ENCODE results near the gene UBR3.
"Not testable (repeated sequence)": the region's sequence is repeated elsewhere in the genome, so short reads cannot be mapped to it uniquely, and the experiment has no call there.

UBR3 gene

DNA sequence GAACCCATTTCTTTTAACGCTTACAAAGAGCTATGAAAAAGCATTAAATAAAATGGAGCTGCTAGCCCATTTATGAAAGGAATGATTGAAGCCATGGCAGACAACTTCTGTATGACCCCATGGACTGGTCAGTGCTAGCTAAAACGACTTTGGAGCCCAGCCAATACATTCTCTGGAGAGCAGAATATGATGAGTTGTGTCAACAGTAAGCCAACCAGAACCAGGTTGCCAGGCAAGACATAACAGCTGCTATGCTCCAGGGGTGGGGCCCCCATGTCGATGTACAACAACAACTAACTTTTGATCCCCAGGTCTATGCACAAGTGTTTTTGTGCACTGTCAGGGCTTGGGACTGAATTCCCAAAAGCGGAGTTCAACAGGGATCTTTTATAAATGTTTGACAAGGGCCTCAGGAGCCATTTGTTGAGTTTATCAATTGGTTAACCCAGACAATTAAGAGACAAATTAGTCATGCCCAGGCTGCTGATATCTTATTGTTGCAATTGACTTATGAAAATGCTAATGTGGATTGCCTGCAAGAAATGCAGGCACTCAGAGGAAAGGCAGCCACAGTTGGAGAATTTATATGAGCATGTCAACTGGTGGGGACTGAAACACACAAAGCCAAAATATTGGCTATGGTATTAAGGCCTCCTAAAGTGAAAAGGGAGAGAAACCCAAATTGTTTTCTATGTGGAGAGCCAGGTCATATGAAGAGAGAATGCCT lies 286.1 kb downstream of the UBR3 start:
- DNase-seq (ENCODE audit: low spot score), result no peak

DNA sequence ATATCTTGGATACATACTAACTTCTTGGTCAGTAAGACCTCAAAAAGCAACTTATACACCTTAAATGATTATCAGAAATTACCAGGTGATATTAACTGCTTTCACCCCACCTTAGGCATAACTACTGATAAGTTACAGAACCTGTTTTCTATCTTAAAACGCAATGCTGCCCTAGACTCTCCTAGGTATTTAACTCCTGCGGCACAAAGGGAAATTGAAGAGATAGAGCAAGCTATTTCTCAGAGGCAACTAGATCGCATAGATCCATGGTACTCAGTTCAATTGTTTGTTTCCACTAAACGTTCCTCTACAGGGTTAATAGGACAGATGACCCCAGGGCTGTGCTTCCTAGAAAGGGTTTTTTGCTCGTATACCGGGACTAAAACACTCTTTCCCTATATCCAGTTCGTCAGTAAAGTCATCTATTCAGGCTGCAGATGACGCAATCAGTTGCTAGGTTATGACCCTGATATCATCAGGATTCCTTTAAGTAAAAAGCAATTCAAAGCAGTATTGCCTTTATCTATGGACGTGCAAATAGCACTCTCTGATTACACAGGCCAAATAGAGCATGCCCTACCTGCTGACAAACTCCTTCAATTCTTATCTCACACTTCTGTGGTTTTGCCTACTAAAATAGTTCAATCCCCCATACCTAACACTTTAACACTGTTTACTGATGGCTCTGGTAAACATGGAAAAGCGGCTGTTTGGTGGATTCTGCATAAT lies 288.4 kb downstream of the UBR3 start:
- no peak for DNase-seq (ENCODE audit: low spot score)

DNA sequence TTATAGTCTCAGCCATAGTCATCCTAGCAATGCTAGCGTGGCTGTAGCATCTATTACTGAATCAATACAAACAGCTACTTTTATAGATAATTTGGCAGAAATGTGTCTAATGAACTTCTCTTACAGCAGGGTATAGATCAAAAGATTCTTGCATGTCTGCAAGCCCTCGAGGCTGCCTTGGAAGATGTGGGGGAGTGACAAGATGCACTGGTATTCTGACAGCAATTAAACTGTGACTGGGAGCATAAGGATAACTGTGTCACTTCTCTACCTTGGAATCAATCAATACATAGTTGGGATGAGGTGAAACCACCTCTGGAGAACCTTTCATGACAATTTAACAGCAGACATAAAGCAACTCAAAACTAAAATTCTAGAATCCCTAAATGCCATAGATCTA lies 291.4 kb downstream of the UBR3 start:
- DNase-seq (ENCODE audit: low spot score), result no peak

GRCh38 chr2:170119326-170119725 lies 292.1 kb downstream of the UBR3 start:
- DNase-seq (ENCODE audit: low spot score), result not testable (repeated sequence)

GRCh38 chr2:170121689-170122088 lies 294.4 kb downstream of the UBR3 start:
- DNase-seq (ENCODE audit: low spot score), result no peak

- no peak for DNase-seq (ENCODE audit: low spot score)
These were observed 295.8 kb downstream of the UBR3 start for GRCh38 chr2:170122883-170123547.

- no peak for DNase-seq (ENCODE audit: low spot score)
These were observed 296.3 kb downstream of the UBR3 start for GRCh38 chr2:170123593-170123992.

- not testable (repeated sequence) for DNase-seq (ENCODE audit: low spot score)
These were observed 299.0 kb downstream of the UBR3 start for GRCh38 chr2:170126138-170126728.

All from kidney capillary endothelial cell (primary cell).